H1 (cell line): ENCODE data around the gene BTN1A1. TPM values are rescaled to one million over a fixed set of nuclear protein-coding genes. Genes with fewer than 3 reads are reported as not detected.

Experiments
- CTCF ChIA-PET: fragments of 300-600 bp; sonication (Branson Sonifier 250); formaldehyde crosslinking; loops from one replicate; lab custom pipeline; 2021; ENCODE audit not compliant: partially characterized antibody; lab: Charles Lee
- POLR2A ChIA-PET: fragments of 300-600 bp; sonication (Branson Sonifier 250); formaldehyde crosslinking; loops from one replicate; lab custom pipeline; 2021; ENCODE audit warnings: inconsistent platforms; ENCODE audit not compliant: partially characterized antibody; lab: Charles Lee
- DNase-seq, 2 experiments: peaks; one replicate each; pipeline versions ENCODE4 v3.0.0 to v3.0.0-alpha.2; 2010 to 2022; ENCODE audit warnings: low spot score in 2 of 2, low read depth in 1 of 2, mixed read lengths in 1 of 2
- FAIRE-seq: peaks from 2 replicates; lab custom pipeline; 2011; peaks lifted over from hg19 to GRCh38; lab: Jason Lieb, UNC
- H2AFZ ChIP-seq: 2 replicates; pipeline ENCODE4 v1.8.1; 2012; ENCODE audit warnings: low read length, inconsistent platforms
- H2AK5ac ChIP-seq: 2 replicates; pipeline ENCODE4 v1.6.1; 2013; ENCODE audit warnings: low read depth, low read length
- H2BK120ac ChIP-seq: replicated peaks from 2 replicates; pipeline ENCODE3; 2013; ENCODE audit warnings: low read depth, low read length, inconsistent platforms
- H2BK12ac ChIP-seq: 2 replicates; pipeline ENCODE4 v1.6.1; 2013; ENCODE audit warnings: low read depth, low read length
- H2BK15ac ChIP-seq: 2 replicates; pipeline ENCODE4 v1.6.1; 2013; ENCODE audit warnings: low read length
- H2BK20ac ChIP-seq: 2 replicates; pipeline ENCODE4 v1.6.1; 2013; ENCODE audit warnings: low read length
- H2BK5ac ChIP-seq: 2 replicates; pipeline ENCODE4 v1.6.1; 2013; ENCODE audit warnings: low read depth, low read length
- H3K14ac ChIP-seq: 2 replicates; pipeline ENCODE4 v1.6.1; 2013; ENCODE audit warnings: inconsistent platforms; ENCODE audit not compliant: insufficient read length
- H3K18ac ChIP-seq: 2 replicates; pipeline ENCODE4 v1.6.1; 2013; ENCODE audit warnings: low read length; ENCODE audit errors: extremely low read depth
- H3K23ac ChIP-seq: 2 replicates; pipeline ENCODE4 v1.6.1; 2013; ENCODE audit warnings: inconsistent platforms; ENCODE audit not compliant: insufficient read length
- H3K23me2 ChIP-seq: 2 replicates; pipeline ENCODE4 v1.6.1; 2013; ENCODE audit warnings: low read depth, low read length
- H3K27ac ChIP-seq: 2 replicates; pipeline ENCODE4 v1.6.1; 2011; ENCODE audit warnings: low read depth, low read length, inconsistent platforms
- H3K27me3 ChIP-seq, 4 experiments: replicated peaks in 1 of 4; 1 replicate in 1 of 4; 2 replicates in 3 of 4; pipeline versions ENCODE4 v1.6.1 to v1.8.1; 2011 to 2013; ENCODE audit warnings: low read length in 3 of 4, mild to moderate bottlenecking in 3 of 4, inconsistent platforms in 2 of 4, mixed read lengths in 2 of 4, moderate library complexity in 1 of 4; ENCODE audit not compliant: control insufficient read depth in 3 of 4, insufficient read depth in 3 of 4; ENCODE audit errors: extremely low read depth in 1 of 4
- H3K36me3 ChIP-seq, 4 experiments: 2 replicates each; pipeline versions ENCODE4 v1.6.1 to v1.8.1; 2011 to 2013; ENCODE audit warnings: mild to moderate bottlenecking in 4 of 4, low read length in 3 of 4, moderate library complexity in 2 of 4, control low read depth in 1 of 4, inconsistent platforms in 1 of 4; ENCODE audit not compliant: insufficient read depth in 4 of 4, control insufficient read depth in 2 of 4
- H3K4ac ChIP-seq: replicated peaks from 2 replicates; pipeline ENCODE3; 2013; ENCODE audit warnings: low read length, low read depth, mixed read lengths, inconsistent platforms; ENCODE audit not compliant: insufficient read length
- H3K4me1 ChIP-seq, 4 experiments: replicated peaks in 1 of 4; 1 replicate in 1 of 4; 2 replicates in 3 of 4; pipeline versions ENCODE4 v1.6.1 to v1.8.1; 2011 to 2013; ENCODE audit warnings: low read length in 3 of 4, inconsistent platforms in 2 of 4, mixed read lengths in 1 of 4; ENCODE audit not compliant: insufficient read depth in 4 of 4, control insufficient read depth in 3 of 4
- H3K4me2 ChIP-seq, 2 experiments: 2 replicates each; pipeline versions ENCODE4 v1.6.1 to v1.8.1; 2011 to 2013; ENCODE audit warnings: low read depth in 2 of 2, low read length in 2 of 2, control low read depth in 1 of 2, inconsistent platforms in 1 of 2, mild to moderate bottlenecking in 1 of 2; ENCODE audit not compliant: insufficient read depth in 1 of 2
- H3K4me3 ChIP-seq, 4 experiments: fragments of 200-600, 300-600 bp in 1 of 4; sonication (generic), shearing (Covaris generic), sonication (Bioruptor Twin) in 1 of 4; 2 replicates each; pipeline versions ENCODE4 v1.5.1 to v1.8.1; 2011 to 2016; ENCODE audit warnings: low read length in 4 of 4, low read depth in 3 of 4, control low read depth in 2 of 4, inconsistent platforms in 2 of 4, mild to moderate bottlenecking in 2 of 4, mixed read lengths in 1 of 4, moderate library complexity in 1 of 4; ENCODE audit not compliant: insufficient read depth in 2 of 4; ENCODE audit errors: extremely low read depth in 1 of 4
- H3K56ac ChIP-seq: replicated peaks from 2 replicates; pipeline ENCODE3; 2013; ENCODE audit warnings: low read depth, mild to moderate bottlenecking, mixed read lengths, low read length, inconsistent platforms; ENCODE audit not compliant: insufficient read length
- H3K79me1 ChIP-seq: 2 replicates; pipeline ENCODE4 v1.6.1; 2013; ENCODE audit warnings: low read depth, low read length, control low read depth
- H3K79me2 ChIP-seq, 2 experiments: 2 replicates each; pipeline versions ENCODE4 v1.6.1 to v1.8.1; 2012 to 2013; ENCODE audit warnings: low read length in 2 of 2, mild to moderate bottlenecking in 2 of 2, inconsistent platforms in 1 of 2; ENCODE audit not compliant: insufficient read depth in 2 of 2, control insufficient read depth in 1 of 2
- H3K9ac ChIP-seq, 4 experiments: replicated peaks in 1 of 4; 1 replicate in 1 of 4; 2 replicates in 3 of 4; pipeline versions ENCODE4 v1.6.1 to v1.8.1; 2011 to 2013; ENCODE audit warnings: low read depth in 3 of 4, low read length in 3 of 4, control low read depth in 2 of 4, mild to moderate bottlenecking in 2 of 4, moderate library complexity in 2 of 4, inconsistent platforms in 1 of 4; ENCODE audit errors: extremely low read depth in 1 of 4
- H3K9me3 ChIP-seq, 2 experiments: 2 replicates each; pipeline versions ENCODE4 v1.6.1 to v1.8.1; 2012 to 2013; ENCODE audit warnings: mild to moderate bottlenecking in 2 of 2, moderate library complexity in 2 of 2, control low read depth in 1 of 2, inconsistent platforms in 1 of 2, low read depth in 1 of 2, low read length in 1 of 2, mixed read lengths in 1 of 2; ENCODE audit not compliant: insufficient read depth in 2 of 2
- H4K20me1 ChIP-seq, 2 experiments: replicated peaks in 1 of 2; 2 replicates each; pipeline versions ENCODE3 to v1.8.1; 2011 to 2013; ENCODE audit warnings: inconsistent platforms in 2 of 2, low read length in 2 of 2, mild to moderate bottlenecking in 1 of 2; ENCODE audit not compliant: insufficient read depth in 2 of 2, control insufficient read depth in 1 of 2
- H4K5ac ChIP-seq: 2 replicates; pipeline ENCODE4 v1.6.1; 2013; ENCODE audit warnings: low read length, low read depth, mixed read lengths, inconsistent platforms; ENCODE audit not compliant: insufficient read length
- H4K8ac ChIP-seq: 2 replicates; pipeline ENCODE4 v1.8.0; 2013; ENCODE audit warnings: mild to moderate bottlenecking, moderate library complexity, low read length, inconsistent platforms; ENCODE audit not compliant: insufficient read depth; ENCODE audit errors: extremely low read depth
- H4K91ac ChIP-seq: replicated peaks from 2 replicates; pipeline ENCODE3; 2013; ENCODE audit warnings: low read length, mixed read lengths, inconsistent platforms; ENCODE audit not compliant: insufficient read length
- ASH2L ChIP-seq: fragments of 200-600, 300-600 bp; sonication (generic); IDR thresholded peaks from one replicate; pipeline ENCODE4 v1.7.1; 2017; ENCODE audit warnings: low read length
- TCF12 ChIP-seq: IDR thresholded peaks from 2 replicates; pipeline ENCODE4 v1.6.1; 2011; ENCODE audit warnings: low read depth, mild to moderate bottlenecking, low read length
- WGBS, 2 experiments: shearing (Covaris generic) in 1 of 2; methylation state at CpG; one replicate each; pipeline versions ENCODE4 v1.1.6 to v1.1.7; 2013 to 2015; ENCODE audit warnings: low lambda C conversion rate in 2 of 2, mixed read lengths in 2 of 2, inconsistent platforms in 1 of 2, low coverage in 1 of 2, missing lambda C conversion rate in 1 of 2; ENCODE audit not compliant: insufficient replicate concordance in 2 of 2, insufficient coverage in 1 of 2, insufficient read length in 1 of 2; ENCODE audit errors: extremely low coverage in 1 of 2, missing lambda C conversion rate in 1 of 2; 5-methylcytosine and 5-hydroxymethylcytosine counted together
- polyA plus RNA-seq, 7 experiments: library from polyadenylated mRNA; depleted of rRNA in 3 of 7; stranded (reverse) in 5 of 7; unstranded in 2 of 7; fragments of >200 nt in 5 of 7; fragments of 200-250 nt in 2 of 7; gene quantifications; 1 replicate in 5 of 7; 2 replicates in 1 of 7; 4 replicates in 1 of 7; pipeline versions ENCODE4 v1.2.1 to v1.2.3, GENCODE V29; 2011 to 2013; ENCODE audit warnings: missing spikeins in 2 of 7, mixed read lengths in 2 of 7
- total RNA-seq: library from RNA; stranded (reverse); fragmentation: NEBNext Ultra II Directional; extraction: Animal tissue kit (Norgen Biotek cat#: 25700); gene quantifications from 2 replicates; pipeline ENCODE4 v1.2.1, GENCODE V29; 2021

Gene BTN1A1
- total and polyA plus RNA-seq, 2 of the 8 experiments (the other 6 are each of a cell fraction or from before 2014, with no cell fraction given) = 0.28 to 0.35 TPM

- H3K14ac ChIP-seq = no peak overlapping the region
- H2AFZ ChIP-seq = peak overlapping the region; percentile 93
- peaks cover 3 to 14% (median 9%) of the 10 kb centered on the region in 4 experiments; a peak in 5 of 8 replicates for H3K36me3 ChIP-seq
- H3K27ac ChIP-seq = peak overlapping the region; percentile 86; the same call in 1 of the 2 replicates
- peak overlapping the region; percentile 22 for H4K91ac ChIP-seq
- peak overlapping the region; percentile 65 to 96 for H3K4me2 ChIP-seq
- no peaks in the 10 kb centered on the region; the same call in 1 of the 2 replicates for H3K23me2 ChIP-seq
- peak overlapping the region; percentile 12; the same call in 1 of the 2 replicates for H2BK5ac ChIP-seq
- H4K5ac ChIP-seq = peak overlapping the region; percentile 24
- no peak overlapping the region for H3K4ac ChIP-seq
- no peaks in the 10 kb centered on the region for H3K27me3 ChIP-seq
- H3K23ac ChIP-seq = no peak overlapping the region
- no peaks in the 10 kb centered on the region for H3K9me3 ChIP-seq
- peaks cover 0 to 6% (median 5%) of the 10 kb centered on the region in 4 experiments; a peak in 4 of 7 replicates for H3K4me1 ChIP-seq
- H3K4me3 ChIP-seq = peak overlapping the region; percentile 71 to 100 (median 92); a peak in 6 of 8 replicates
- H4K8ac ChIP-seq = peak overlapping the region; percentile 30; the same call in 1 of the 2 replicates
- ChIA-PET POLR2A (interaction anchor here (0.8 to 1.7 kb wide), 3 partner anchors 10 to 64 kb away, joined by 3 read pairs; no protein-coding TSS in a partner anchor), CTCF (no interaction called here)
- no peaks in the 10 kb centered on the region; the same call in 1 of the 2 replicates for H3K79me1 ChIP-seq
- H4K20me1 ChIP-seq = no peaks in the 10 kb centered on the region
- 21% methylated on average over 9 of the region's 9 CpGs; no CpG with 5 or more reads in 1 of the 2 experiments for WGBS, 2 experiments
- H3K56ac ChIP-seq = no peak overlapping the region
- peaks cover 0 to 13% of the 10 kb centered on the region in 2 experiments; a peak in 2 of 4 replicates for H3K79me2 ChIP-seq
- H2BK120ac ChIP-seq = no peak overlapping the region
- peak overlapping the region; percentile 74; the same call in 1 of the 2 replicates for H2BK15ac ChIP-seq
- H3K18ac ChIP-seq = peak overlapping the region; percentile 38; the same call in 1 of the 2 replicates
- H2BK20ac ChIP-seq = no peak overlapping the region
- H2BK12ac ChIP-seq = no peak overlapping the region
- no peak overlapping the region; the same call in 1 of the 2 replicates for H2AK5ac ChIP-seq
- FAIRE-seq = no peak
- peak in 1 of 2 experiments; percentile 59 for DNase-seq
- H3K9ac ChIP-seq = peak overlapping the region in 3 of 4 experiments; percentile 50 to 67 (median 54); a peak in 5 of 7 replicates
- peak; percentile 1 for TF ChIP-seq ASH2L
- TF ChIP-seq TCF12 = no peak
Observed at GRCh38 chr6:26457264-26457805, 42.8 kb upstream of the BTN1A1 start.
